ENCODE data around the gene ZNF728. TPM values are rescaled to one million over a fixed set of nuclear protein-coding genes. Genes with fewer than 3 reads are reported as not detected.

ZNF728 gene
- total RNA-seq, 1 experiment from 2014 or later = not detected

DNA sequence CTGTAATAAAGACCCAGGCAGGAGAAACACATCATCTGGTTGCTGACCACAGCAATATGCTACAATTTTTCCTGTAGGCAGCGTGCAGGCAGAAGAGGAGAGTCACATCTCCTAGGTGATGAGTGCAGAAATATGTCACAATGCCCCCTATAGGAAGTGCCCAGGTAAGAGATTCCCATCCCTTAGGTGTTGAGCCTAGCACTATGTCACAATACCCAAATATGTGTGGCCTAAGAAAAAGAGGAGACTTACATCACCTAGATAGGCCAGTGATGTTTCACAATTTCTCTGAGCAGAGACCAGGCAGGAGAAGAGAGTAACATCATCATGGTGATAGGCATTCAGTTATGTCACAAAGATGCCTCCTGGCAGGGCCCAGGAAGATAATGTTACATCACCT is 49.4 kb upstream of the ZNF728 start:
- H3K9me2 ChIP-seq (ENCODE audit: insufficient read depth) = no peaks in the 10 kb centered on the region
- no peak overlapping the region for H3K9ac ChIP-seq (ENCODE audit: low read length)
- TF ChIP-seq, protein P1, sequence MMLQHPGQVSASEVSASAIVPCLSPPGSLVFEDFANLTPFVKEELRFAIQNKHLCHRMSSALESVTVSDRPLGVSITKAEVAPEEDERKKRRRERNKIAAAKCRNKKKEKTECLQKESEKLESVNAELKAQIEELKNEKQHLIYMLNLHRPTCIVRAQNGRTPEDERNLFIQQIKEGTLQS (IDR thresholded peaks at IDR 0.05) = no peak
- TF ChIP-seq ZNF274 (IDR thresholded peaks at IDR 0.05; ENCODE audit: low read depth, low read length) = no peak
- TF ChIP-seq, protein P2, sequence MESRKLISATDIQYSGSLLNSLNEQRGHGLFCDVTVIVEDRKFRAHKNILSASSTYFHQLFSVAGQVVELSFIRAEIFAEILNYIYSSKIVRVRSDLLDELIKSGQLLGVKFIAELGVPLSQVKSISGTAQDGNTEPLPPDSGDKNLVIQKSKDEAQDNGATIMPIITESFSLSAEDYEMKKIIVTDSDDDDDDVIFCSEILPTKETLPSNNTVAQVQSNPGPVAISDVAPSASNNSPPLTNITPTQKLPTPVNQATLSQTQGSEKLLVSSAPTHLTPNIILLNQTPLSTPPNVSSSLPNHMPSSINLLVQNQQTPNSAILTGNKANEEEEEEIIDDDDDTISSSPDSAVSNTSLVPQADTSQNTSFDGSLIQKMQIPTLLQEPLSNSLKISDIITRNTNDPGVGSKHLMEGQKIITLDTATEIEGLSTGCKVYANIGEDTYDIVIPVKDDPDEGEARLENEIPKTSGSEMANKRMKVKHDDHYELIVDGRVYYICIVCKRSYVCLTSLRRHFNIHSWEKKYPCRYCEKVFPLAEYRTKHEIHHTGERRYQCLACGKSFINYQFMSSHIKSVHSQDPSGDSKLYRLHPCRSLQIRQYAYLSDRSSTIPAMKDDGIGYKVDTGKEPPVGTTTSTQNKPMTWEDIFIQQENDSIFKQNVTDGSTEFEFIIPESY (IDR thresholded peaks at IDR 0.05; ENCODE audit: extremely low read depth, insufficient replicate concordance, low read length) = no peak
- TF ChIP-seq ELF1 (IDR thresholded peaks at IDR 0.05; ENCODE audit: borderline replicate concordance, low read depth) = no peak
- no peak for TF ChIP-seq ZFX (IDR thresholded peaks at IDR 0.05)
- no peak for TF ChIP-seq TCF7L2 (IDR thresholded peaks at IDR 0.05; ENCODE audit: borderline replicate concordance, extremely low read depth, insufficient read depth, insufficient read length)
- DNase-seq (ENCODE audit: low read depth, low spot score) = no peak
- no peak overlapping the region for H2AFZ ChIP-seq (ENCODE audit: low read depth, low read length, poor library complexity, severe bottlenecking)
- ChIA-PET RAD21 (ENCODE audit: low non-redundant PET in 1 of 2, low total read pairs in 2 of 2, uncharacterized antibody in 2 of 2, unreplicated experiment in 2 of 2) (no interaction called here), CTCF (no interaction called here), POLR2A (no interaction called here)
- no peaks in the 10 kb centered on the region for H3K79me2 ChIP-seq (ENCODE audit: insufficient read depth, low read length)
- H3K4me3 ChIP-seq (replicated peaks in 1 of 2; ENCODE audit: low read depth in 1 of 2, low read length in 2 of 2) = no peak overlapping the region
- H3K27ac ChIP-seq (ENCODE audit: low read depth, low read length) = no peak overlapping the region
- no peaks in the 10 kb centered on the region for H3K27me3 ChIP-seq (ENCODE audit: insufficient read depth, low read length)
- no peak for ATAC-seq
- H3K4me2 ChIP-seq (ENCODE audit: low read length) = no peak overlapping the region
- intact Hi-C loops (cut with micrococcal nuclease) = no loop called here
- no peaks in the 10 kb centered on the region for H3K36me3 ChIP-seq (ENCODE audit: control insufficient read depth in 1 of 2, insufficient read depth in 2 of 2, low read length in 2 of 2)
- no peaks in the 10 kb centered on the region for H4K20me1 ChIP-seq (ENCODE audit: insufficient read depth)
- H3K4me1 ChIP-seq (ENCODE audit: control insufficient read depth in 1 of 2, insufficient read depth in 2 of 2, low read length in 2 of 2) = no peaks in the 10 kb centered on the region
- BruUV-seq (replicated peaks) = no TSS peak
- H3K9me3 ChIP-seq (ENCODE audit: control insufficient read depth in 1 of 2, insufficient read depth in 1 of 2, low read depth in 1 of 2, low read length in 2 of 2) = peaks cover 14 to 52% of the 10 kb centered on the region in 2 experiments; a peak in 2 of 4 replicates

DNA sequence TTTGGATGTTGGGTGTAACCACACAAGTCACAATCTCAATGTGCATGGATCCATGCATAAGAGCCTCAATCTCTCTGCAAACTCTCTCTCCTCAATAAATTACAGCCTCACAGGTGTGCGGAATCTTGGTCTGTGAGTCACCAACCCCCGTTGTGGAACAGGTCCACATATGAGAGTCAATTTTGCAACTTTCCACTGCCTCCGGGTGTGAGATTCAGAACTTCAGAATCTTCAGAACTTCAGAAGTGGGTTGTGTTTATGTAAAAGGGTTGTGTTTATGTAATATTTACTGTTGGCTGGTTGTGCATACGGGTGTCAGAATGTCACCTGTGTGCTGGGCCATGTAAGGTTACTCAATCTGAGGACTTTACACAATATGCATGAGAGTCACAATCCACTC is 46.3 kb upstream of the ZNF728 start:
- H3K9me3 ChIP-seq (ENCODE audit: control insufficient read depth in 1 of 2, insufficient read depth in 1 of 2, low read depth in 1 of 2, low read length in 2 of 2) = peaks cover 18 to 41% of the 10 kb centered on the region in 2 experiments; a peak in 2 of 4 replicates
- no peak overlapping the region for H2AFZ ChIP-seq (ENCODE audit: low read depth, low read length, poor library complexity, severe bottlenecking)
- H4K20me1 ChIP-seq (ENCODE audit: insufficient read depth) = no peaks in the 10 kb centered on the region
- H3K4me1 ChIP-seq (ENCODE audit: control insufficient read depth in 1 of 2, insufficient read depth in 2 of 2, low read length in 2 of 2) = no peaks in the 10 kb centered on the region
- H3K79me2 ChIP-seq (ENCODE audit: insufficient read depth, low read length) = no peaks in the 10 kb centered on the region
- POLR2A ChIA-PET = no interaction called here
- no peak overlapping the region for H3K4me2 ChIP-seq (ENCODE audit: low read length)
- no peak overlapping the region for H3K4me3 ChIP-seq (replicated peaks in 1 of 2; ENCODE audit: low read depth in 1 of 2, low read length in 2 of 2)
- H3K27me3 ChIP-seq (ENCODE audit: insufficient read depth, low read length) = no peaks in the 10 kb centered on the region
- ATAC-seq = no peak
- CTCF ChIA-PET = no interaction called here
- BruUV-seq (replicated peaks) = no TSS peak
- no peak overlapping the region for H3K27ac ChIP-seq (ENCODE audit: low read depth, low read length)
- no peak for DNase-seq (ENCODE audit: low read depth, low spot score)
- intact Hi-C loops (cut with micrococcal nuclease) = no loop called here
- RAD21 ChIA-PET (ENCODE audit: low non-redundant PET in 1 of 2, low total read pairs in 2 of 2, uncharacterized antibody in 2 of 2, unreplicated experiment in 2 of 2) = no interaction called here
- no peaks in the 10 kb centered on the region for H3K36me3 ChIP-seq (ENCODE audit: control insufficient read depth in 1 of 2, insufficient read depth in 2 of 2, low read length in 2 of 2)
- H3K9me2 ChIP-seq (ENCODE audit: insufficient read depth) = no peaks in the 10 kb centered on the region
- H3K9ac ChIP-seq (ENCODE audit: low read length) = no peak overlapping the region
- TF ChIP-seq JUND (IDR thresholded peaks at IDR 0.05) (no peak), CBX3 (IDR thresholded peaks at IDR 0.05; ENCODE audit: low read depth) (no peak), EZH2 (IDR thresholded peaks at IDR 0.05) (no peak), YY1 (IDR thresholded peaks at IDR 0.05; ENCODE audit: extremely low read depth, insufficient replicate concordance, low read depth, low read length) (no peak), RAD21 (IDR thresholded peaks at IDR 0.05; ENCODE audit: low read depth) (no peak), EGR1 (IDR thresholded peaks at IDR 0.05; ENCODE audit: low read depth) (no peak)
- TF ChIP-seq, protein P3, sequence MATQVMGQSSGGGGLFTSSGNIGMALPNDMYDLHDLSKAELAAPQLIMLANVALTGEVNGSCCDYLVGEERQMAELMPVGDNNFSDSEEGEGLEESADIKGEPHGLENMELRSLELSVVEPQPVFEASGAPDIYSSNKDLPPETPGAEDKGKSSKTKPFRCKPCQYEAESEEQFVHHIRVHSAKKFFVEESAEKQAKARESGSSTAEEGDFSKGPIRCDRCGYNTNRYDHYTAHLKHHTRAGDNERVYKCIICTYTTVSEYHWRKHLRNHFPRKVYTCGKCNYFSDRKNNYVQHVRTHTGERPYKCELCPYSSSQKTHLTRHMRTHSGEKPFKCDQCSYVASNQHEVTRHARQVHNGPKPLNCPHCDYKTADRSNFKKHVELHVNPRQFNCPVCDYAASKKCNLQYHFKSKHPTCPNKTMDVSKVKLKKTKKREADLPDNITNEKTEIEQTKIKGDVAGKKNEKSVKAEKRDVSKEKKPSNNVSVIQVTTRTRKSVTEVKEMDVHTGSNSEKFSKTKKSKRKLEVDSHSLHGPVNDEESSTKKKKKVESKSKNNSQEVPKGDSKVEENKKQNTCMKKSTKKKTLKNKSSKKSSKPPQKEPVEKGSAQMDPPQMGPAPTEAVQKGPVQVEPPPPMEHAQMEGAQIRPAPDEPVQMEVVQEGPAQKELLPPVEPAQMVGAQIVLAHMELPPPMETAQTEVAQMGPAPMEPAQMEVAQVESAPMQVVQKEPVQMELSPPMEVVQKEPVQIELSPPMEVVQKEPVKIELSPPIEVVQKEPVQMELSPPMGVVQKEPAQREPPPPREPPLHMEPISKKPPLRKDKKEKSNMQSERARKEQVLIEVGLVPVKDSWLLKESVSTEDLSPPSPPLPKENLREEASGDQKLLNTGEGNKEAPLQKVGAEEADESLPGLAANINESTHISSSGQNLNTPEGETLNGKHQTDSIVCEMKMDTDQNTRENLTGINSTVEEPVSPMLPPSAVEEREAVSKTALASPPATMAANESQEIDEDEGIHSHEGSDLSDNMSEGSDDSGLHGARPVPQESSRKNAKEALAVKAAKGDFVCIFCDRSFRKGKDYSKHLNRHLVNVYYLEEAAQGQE (IDR thresholded peaks at IDR 0.05; ENCODE audit: low read depth) = no peak
